ENCODE measurements around the gene TOP3B. TPM values are rescaled to one million over a fixed set of nuclear protein-coding genes. Genes with fewer than 3 reads are reported as not detected.

The TOP3B gene
- total RNA-seq, 1 experiment from 2014 or later, result 42.4 TPM

DNA sequence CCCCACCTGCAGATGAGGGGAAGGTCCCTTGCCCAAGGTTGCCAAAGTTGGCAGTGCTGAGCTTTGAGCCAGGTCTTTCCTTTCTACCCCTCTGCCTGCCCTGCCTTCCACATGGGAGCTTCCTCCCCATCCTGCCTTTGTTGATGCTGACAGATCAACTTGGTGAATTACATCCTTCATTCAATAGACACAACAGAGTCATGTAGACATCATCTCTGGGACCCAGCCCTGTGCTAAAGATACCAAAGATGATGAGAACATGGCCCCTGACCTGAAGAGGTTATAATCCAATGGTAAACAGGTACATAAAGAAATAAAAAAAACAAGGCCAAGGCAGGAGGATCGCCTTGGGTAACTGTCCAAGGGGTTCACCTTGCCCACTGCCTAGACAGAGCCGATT lies 72.7 kb downstream of the TOP3B start:
- Histone ChIP-seq H4K20me1 (ENCODE audit: low read length) (no peaks in the 10 kb centered on the region), H2AFZ (ENCODE audit: low read length) (no peak overlapping the region), H3K4me3 (ENCODE audit: low read length) (no peak overlapping the region), H3K9me2 (replicated peaks; ENCODE audit: low read length) (no peaks in the 10 kb centered on the region), H3K27ac (ENCODE audit: low read length) (no peak overlapping the region), H3K4me2 (ENCODE audit: low read length) (no peak overlapping the region), H3K36me3 (ENCODE audit: low read depth, low read length) (no peaks in the 10 kb centered on the region), H3K9me3 (ENCODE audit: low read length) (no peaks in the 10 kb centered on the region), H3K9ac (ENCODE audit: low read length) (no peak overlapping the region), H3K4me1 (ENCODE audit: insufficient read depth, low read length) (no peaks in the 10 kb centered on the region), H3K79me2 (ENCODE audit: low read length) (no peaks in the 10 kb centered on the region), H3K27me3 (ENCODE audit: low read length) (no peaks in the 10 kb centered on the region), H3F3A (ENCODE audit: low read length, unreplicated experiment) (no peaks in the 10 kb centered on the region)
- TF ChIP-seq EZH2phosphoT487 (IDR thresholded peaks at IDR 0.05; ENCODE audit: borderline replicate concordance, low read length) (no peak), EZH2 (IDR thresholded peaks at IDR 0.05; ENCODE audit: low read length, unreplicated experiment) (no peak)
- TF ChIP-seq, protein P1, sequence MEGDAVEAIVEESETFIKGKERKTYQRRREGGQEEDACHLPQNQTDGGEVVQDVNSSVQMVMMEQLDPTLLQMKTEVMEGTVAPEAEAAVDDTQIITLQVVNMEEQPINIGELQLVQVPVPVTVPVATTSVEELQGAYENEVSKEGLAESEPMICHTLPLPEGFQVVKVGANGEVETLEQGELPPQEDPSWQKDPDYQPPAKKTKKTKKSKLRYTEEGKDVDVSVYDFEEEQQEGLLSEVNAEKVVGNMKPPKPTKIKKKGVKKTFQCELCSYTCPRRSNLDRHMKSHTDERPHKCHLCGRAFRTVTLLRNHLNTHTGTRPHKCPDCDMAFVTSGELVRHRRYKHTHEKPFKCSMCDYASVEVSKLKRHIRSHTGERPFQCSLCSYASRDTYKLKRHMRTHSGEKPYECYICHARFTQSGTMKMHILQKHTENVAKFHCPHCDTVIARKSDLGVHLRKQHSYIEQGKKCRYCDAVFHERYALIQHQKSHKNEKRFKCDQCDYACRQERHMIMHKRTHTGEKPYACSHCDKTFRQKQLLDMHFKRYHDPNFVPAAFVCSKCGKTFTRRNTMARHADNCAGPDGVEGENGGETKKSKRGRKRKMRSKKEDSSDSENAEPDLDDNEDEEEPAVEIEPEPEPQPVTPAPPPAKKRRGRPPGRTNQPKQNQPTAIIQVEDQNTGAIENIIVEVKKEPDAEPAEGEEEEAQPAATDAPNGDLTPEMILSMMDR (conservative IDR thresholded peaks at IDR 0.05; ENCODE audit: low read depth, low read length), result no peak
- ChIA-PET POLR2A (ENCODE audit: unreplicated experiment) (no interaction called here), CTCF (no interaction called here)
- BruUV-seq (replicated peaks), result no TSS peak
- no peak for ATAC-seq
- DNase-seq, result no peak
- intact Hi-C loops (cut with micrococcal nuclease), result no loop called here

DNA sequence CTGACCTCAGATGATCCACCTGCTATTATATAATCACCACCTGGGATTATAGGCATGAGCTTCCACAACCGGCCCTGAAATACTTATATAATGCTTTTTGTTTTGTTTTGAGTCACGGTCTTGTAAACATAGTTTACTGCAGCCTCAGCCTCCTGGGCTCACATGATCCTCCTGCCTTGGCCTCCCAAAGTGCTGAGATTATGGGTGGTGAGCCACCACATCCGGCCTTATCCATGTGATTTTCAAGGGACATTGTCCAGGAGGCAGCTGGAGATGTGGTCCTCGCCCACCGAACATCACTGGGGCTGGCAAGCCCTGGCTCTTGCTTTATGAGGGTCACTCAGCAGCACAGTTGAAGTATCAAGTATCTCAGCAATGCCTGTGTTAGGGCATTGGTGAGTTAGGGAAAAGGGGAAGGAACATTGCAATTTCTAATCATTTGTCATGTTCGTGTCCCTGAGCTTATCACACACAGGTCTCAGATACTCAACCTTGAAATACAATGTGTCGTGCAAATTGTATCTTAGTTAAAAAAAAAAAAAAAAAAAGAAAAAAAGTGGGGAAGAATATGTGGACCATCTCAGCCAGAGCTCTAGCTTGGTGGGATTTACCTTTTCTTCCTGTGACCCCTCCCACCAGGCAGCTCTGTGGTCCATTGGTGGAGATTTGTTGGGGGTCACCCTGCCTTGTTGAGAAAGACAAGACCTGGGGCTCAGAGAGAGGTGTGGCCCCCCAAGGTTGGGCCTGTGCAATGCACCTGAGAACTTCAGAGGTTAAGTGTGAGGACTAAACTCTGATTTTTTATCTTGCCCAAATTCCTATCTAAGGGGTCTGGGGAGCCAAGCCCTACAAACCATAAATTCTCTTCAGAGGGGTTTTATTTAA lies 74.7 kb downstream of the TOP3B start:
- BruUV-seq (replicated peaks), result no TSS peak
- H2AFZ ChIP-seq (ENCODE audit: low read length), result no peak overlapping the region
- intact Hi-C loops (cut with micrococcal nuclease), result no loop called here
- H3K27me3 ChIP-seq (ENCODE audit: low read length), result no peaks in the 10 kb centered on the region
- ATAC-seq, result no peak
- TF ChIP-seq EZH2phosphoT487 (IDR thresholded peaks at IDR 0.05; ENCODE audit: borderline replicate concordance, low read length), result no peak
- TF ChIP-seq, protein P1 (conservative IDR thresholded peaks at IDR 0.05; ENCODE audit: low read depth, low read length), result no peak
- no peak for TF ChIP-seq EZH2 (IDR thresholded peaks at IDR 0.05; ENCODE audit: low read length, unreplicated experiment)
- no peak overlapping the region for H3K4me2 ChIP-seq (ENCODE audit: low read length)
- H3K9me3 ChIP-seq (ENCODE audit: low read length), result no peaks in the 10 kb centered on the region
- no peak overlapping the region for H3K9ac ChIP-seq (ENCODE audit: low read length)
- no peaks in the 10 kb centered on the region for H3K9me2 ChIP-seq (replicated peaks; ENCODE audit: low read length)
- H3F3A ChIP-seq (ENCODE audit: low read length, unreplicated experiment), result no peaks in the 10 kb centered on the region
- no peaks in the 10 kb centered on the region for H3K36me3 ChIP-seq (ENCODE audit: low read depth, low read length)
- no peak for DNase-seq
- no peaks in the 10 kb centered on the region for H3K79me2 ChIP-seq (ENCODE audit: low read length)
- no peaks in the 10 kb centered on the region for H3K4me1 ChIP-seq (ENCODE audit: insufficient read depth, low read length)
- H4K20me1 ChIP-seq (ENCODE audit: low read length), result no peaks in the 10 kb centered on the region
- no peak overlapping the region for H3K4me3 ChIP-seq (ENCODE audit: low read length)
- ChIA-PET POLR2A (ENCODE audit: unreplicated experiment) (no interaction called here), CTCF (no interaction called here)
- no peak overlapping the region for H3K27ac ChIP-seq (ENCODE audit: low read length)

Other genes starting within 250 kb of the TOP3B start
- gene YPEL1, start 247.0 kb downstream of the TOP3B start, total RNA-seq (2014; rRNA removed), result 0.23 and 3.2 TPM in 2 replicates
- gene MAPK1, start 115.1 kb downstream of the TOP3B start, total RNA-seq (2014; rRNA removed), result 25.1 and 32.8 TPM in 2 replicates
- gene PPM1F, start 29.9 kb downstream of the TOP3B start, total RNA-seq (2014; rRNA removed), result 40.4 and 46.2 TPM in 2 replicates

All from PC-3 (cell line).